ENCODE results near the gene MAB21L2.

The MAB21L2 gene

DNA sequence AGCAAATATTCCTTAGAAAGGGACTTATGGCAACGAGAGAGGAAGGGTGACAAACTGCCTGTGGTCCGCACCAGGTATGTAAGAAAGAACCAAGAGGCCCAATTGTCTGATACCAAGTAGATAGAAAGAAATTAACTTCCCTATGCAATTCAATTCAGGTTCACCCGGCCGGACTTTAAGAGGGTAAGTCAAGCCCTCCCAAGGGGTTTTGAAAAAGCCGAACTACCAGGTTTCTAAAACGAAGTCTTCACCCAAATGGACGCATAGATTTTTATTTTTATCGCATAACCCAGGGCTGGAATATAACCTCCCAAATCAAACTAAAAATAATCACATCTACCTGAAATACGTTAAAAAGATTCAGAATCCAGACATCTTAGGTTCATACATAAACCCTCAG, 1.6 kb upstream of the MAB21L2 start:
- Histone ChIP-seq H2AFZ (ENCODE audit: low read length) (no peak overlapping the region), H3K9me2 (ENCODE audit: low read depth, low read length) (no peaks in the 10 kb centered on the region), H3K4me1 (ENCODE audit: insufficient read depth, low read length, severe bottlenecking) (no peaks in the 10 kb centered on the region), H3K4me2 (ENCODE audit: low read length) (no peak overlapping the region), H4K20me1 (ENCODE audit: insufficient read depth, low read length) (no peaks in the 10 kb centered on the region), H3K27ac (ENCODE audit: low read depth, low read length, poor library complexity, severe bottlenecking) (no peak overlapping the region), H3K27me3 (ENCODE audit: insufficient read depth, low read length) (no peaks in the 10 kb centered on the region), H3K4me3 (ENCODE audit: low read depth, low read length, poor library complexity, severe bottlenecking) (no peak overlapping the region), H3K36me3 (ENCODE audit: insufficient read depth, low read length) (peaks cover 11% of the 10 kb centered on the region), H3K9ac (ENCODE audit: low read length) (no peak overlapping the region), H3F3A (ENCODE audit: insufficient read depth, low read length) (no peaks in the 10 kb centered on the region), H3K9me3 (ENCODE audit: low read length) (no peaks in the 10 kb centered on the region), H3K79me2 (ENCODE audit: insufficient read depth, low read length) (no peaks in the 10 kb centered on the region)
- TF ChIP-seq EZH2 (IDR thresholded peaks at IDR 0.05; ENCODE audit: borderline replicate concordance, low read length), result no peak
- TF ChIP-seq, protein P1, sequence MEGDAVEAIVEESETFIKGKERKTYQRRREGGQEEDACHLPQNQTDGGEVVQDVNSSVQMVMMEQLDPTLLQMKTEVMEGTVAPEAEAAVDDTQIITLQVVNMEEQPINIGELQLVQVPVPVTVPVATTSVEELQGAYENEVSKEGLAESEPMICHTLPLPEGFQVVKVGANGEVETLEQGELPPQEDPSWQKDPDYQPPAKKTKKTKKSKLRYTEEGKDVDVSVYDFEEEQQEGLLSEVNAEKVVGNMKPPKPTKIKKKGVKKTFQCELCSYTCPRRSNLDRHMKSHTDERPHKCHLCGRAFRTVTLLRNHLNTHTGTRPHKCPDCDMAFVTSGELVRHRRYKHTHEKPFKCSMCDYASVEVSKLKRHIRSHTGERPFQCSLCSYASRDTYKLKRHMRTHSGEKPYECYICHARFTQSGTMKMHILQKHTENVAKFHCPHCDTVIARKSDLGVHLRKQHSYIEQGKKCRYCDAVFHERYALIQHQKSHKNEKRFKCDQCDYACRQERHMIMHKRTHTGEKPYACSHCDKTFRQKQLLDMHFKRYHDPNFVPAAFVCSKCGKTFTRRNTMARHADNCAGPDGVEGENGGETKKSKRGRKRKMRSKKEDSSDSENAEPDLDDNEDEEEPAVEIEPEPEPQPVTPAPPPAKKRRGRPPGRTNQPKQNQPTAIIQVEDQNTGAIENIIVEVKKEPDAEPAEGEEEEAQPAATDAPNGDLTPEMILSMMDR (IDR thresholded peaks at IDR 0.05; ENCODE audit: low read length), result no peak

GRCh38 chr4:150581056-150581605, 820 bp upstream of the MAB21L2 start:
- Histone ChIP-seq H3K9ac (ENCODE audit: low read length) (no peak overlapping the region), H3K9me2 (ENCODE audit: low read depth, low read length) (no peaks in the 10 kb centered on the region), H3K9me3 (ENCODE audit: low read length) (no peaks in the 10 kb centered on the region), H2AFZ (ENCODE audit: low read length) (no peak overlapping the region), H3K79me2 (ENCODE audit: insufficient read depth, low read length) (no peaks in the 10 kb centered on the region), H3K27ac (ENCODE audit: low read depth, low read length, poor library complexity, severe bottlenecking) (no peak overlapping the region), H4K20me1 (ENCODE audit: insufficient read depth, low read length) (no peaks in the 10 kb centered on the region), H3K4me2 (ENCODE audit: low read length) (no peak overlapping the region), H3K4me3 (ENCODE audit: low read depth, low read length, poor library complexity, severe bottlenecking) (no peak overlapping the region), H3K4me1 (ENCODE audit: insufficient read depth, low read length, severe bottlenecking) (no peaks in the 10 kb centered on the region), H3F3A (ENCODE audit: insufficient read depth, low read length) (no peaks in the 10 kb centered on the region), H3K36me3 (ENCODE audit: insufficient read depth, low read length) (peaks cover 11% of the 10 kb centered on the region), H3K27me3 (ENCODE audit: insufficient read depth, low read length) (no peaks in the 10 kb centered on the region)
- TF ChIP-seq EZH2 (IDR thresholded peaks at IDR 0.05; ENCODE audit: borderline replicate concordance, low read length), result no peak
- TF ChIP-seq, protein P1 (IDR thresholded peaks at IDR 0.05; ENCODE audit: low read length), result no peak

GRCh38 chr4:150581641-150582051, 305 bp upstream of the MAB21L2 start:
- H3K36me3 ChIP-seq (ENCODE audit: insufficient read depth, low read length), result peaks cover 11% of the 10 kb centered on the region
- H3K9me3 ChIP-seq (ENCODE audit: low read length), result no peaks in the 10 kb centered on the region
- H3K4me1 ChIP-seq (ENCODE audit: insufficient read depth, low read length, severe bottlenecking), result no peaks in the 10 kb centered on the region
- H3K27ac ChIP-seq (ENCODE audit: low read depth, low read length, poor library complexity, severe bottlenecking), result no peak overlapping the region
- H3K4me3 ChIP-seq (ENCODE audit: low read depth, low read length, poor library complexity, severe bottlenecking), result no peak overlapping the region
- H3K9ac ChIP-seq (ENCODE audit: low read length), result no peak overlapping the region
- H3K9me2 ChIP-seq (ENCODE audit: low read depth, low read length), result no peaks in the 10 kb centered on the region
- no peaks in the 10 kb centered on the region for H3K27me3 ChIP-seq (ENCODE audit: insufficient read depth, low read length)
- H4K20me1 ChIP-seq (ENCODE audit: insufficient read depth, low read length), result no peaks in the 10 kb centered on the region
- no peak overlapping the region for H3K4me2 ChIP-seq (ENCODE audit: low read length)
- H3F3A ChIP-seq (ENCODE audit: insufficient read depth, low read length), result no peaks in the 10 kb centered on the region
- no peak for TF ChIP-seq EZH2 (IDR thresholded peaks at IDR 0.05; ENCODE audit: borderline replicate concordance, low read length)
- TF ChIP-seq, protein P1 (IDR thresholded peaks at IDR 0.05; ENCODE audit: low read length), result no peak
- H2AFZ ChIP-seq (ENCODE audit: low read length), result no peak overlapping the region
- no peaks in the 10 kb centered on the region for H3K79me2 ChIP-seq (ENCODE audit: insufficient read depth, low read length)
